Left lung (tissue), 14 donors: ENCODE data around the gene ERGIC2. TPM values are rescaled to one million over a fixed set of nuclear protein-coding genes. Genes with fewer than 3 reads are reported as not detected.

ENCODE experiments used
- ATAC-seq: fragments of 200-7000 bp; cut with Tn5 transposase; one replicate; pipeline ENCODE4 v1.9.1; 2020; ENCODE audit warnings: moderate library complexity
- DNase-seq, 4 donors: peaks; one replicate each; pipeline ENCODE4 v3.0.0-alpha.2; 2013 to 2020
- H3K27ac ChIP-seq, 2 donors: fragments of 200-600 bp; sonication (generic) in 1 of 2; one replicate each; pipeline versions ENCODE4 v1.5.0 to v1.8.0; 2020 to 2021
- H3K27me3 ChIP-seq, 2 donors: fragments of 200-600 bp; sonication (generic) in 1 of 2; one replicate each; pipeline versions ENCODE4 v1.5.0 to v1.8.0; 2020 to 2021
- H3K36me3 ChIP-seq, 2 donors: fragments of 200-600 bp; sonication (generic) in 1 of 2; one replicate each; pipeline versions ENCODE4 v1.5.0 to v1.8.0; 2020 to 2021
- H3K4me1 ChIP-seq, 2 donors: fragments of 200-600 bp; one replicate each; pipeline ENCODE4 v1.8.0; 2021
- H3K4me3 ChIP-seq, 2 donors: fragments of 200-600 bp; sonication (generic) in 1 of 2; one replicate each; pipeline versions ENCODE4 v1.5.0 to v1.8.0; 2020 to 2021; ENCODE audit warnings: mild to moderate bottlenecking in 1 of 2
- H3K9me3 ChIP-seq, 2 donors: fragments of 200-600 bp; sonication (generic) in 1 of 2; one replicate each; pipeline versions ENCODE4 v1.5.0 to v1.8.0; 2020 to 2021
- CTCF ChIP-seq, 2 donors: fragments of 200-600 bp; sonication (generic) in 1 of 2; IDR thresholded peaks; one replicate each; pipeline versions ENCODE4 v1.5.0 to v1.8.0; 2021; ENCODE audit warnings: antibody characterized with exemption in 2 of 2
- intact Hi-C, 2 donors: fragments of 100-400 bp; cut with DNase I; formaldehyde crosslinking; loops; one replicate each; pipeline versions ENCODE4 v1.11.2 to v1.14.2; 2022
- long read RNA-seq, 12 donors: library from polyadenylated mRNA in 2 of 12; unstranded in 2 of 12; transcript quantifications; one replicate each; pipeline ENCODE4 v2.0.0 and lab custom pipeline, GENCODE V29; 2019 to 2026
- polyA plus RNA-seq, 6 donors: library from polyadenylated mRNA; unstranded; fragments of 120-200 nt; gene quantifications; one replicate each; pipeline ENCODE4 v1.2.1, GENCODE V29; 2013; ENCODE audit not compliant: insufficient read length in 6 of 6
- total RNA-seq, 2 donors: library from RNA; stranded (reverse); fragmentation: NEBNext Ultra II Directional; extraction: Animal tissue kit (Norgen Biotek cat#: 25700); gene quantifications; one replicate each; pipeline ENCODE4 v1.2.1, GENCODE V29; 2021
- donor health status: DM: no; HTN: yes; CAD: no.
- donor health status: DM: no; HTN: no; CAD: no.

ERGIC2 gene
- 10 to 100 TPM; 78.5 to 83.6 TPM for total RNA-seq
- 10 to 100 TPM; 80.5 to 95.1 (median 86.3) TPM for polyA plus RNA-seq
- long read RNA-seq, donor 1, full-length matches to known transcripts: 31 of 44 reads
- long read RNA-seq, donor 1, partial matches to known transcripts: 13 of 44 reads
- long read RNA-seq, donor 1, other reads (novel, unspliced or antisense): 0 of 44 reads
- long read RNA-seq, donor 2, full-length matches to known transcripts: 26 of 31 reads
- long read RNA-seq, donor 2, partial matches to known transcripts: 5 of 31 reads
- long read RNA-seq, donor 2, other reads (novel, unspliced or antisense): 0 of 31 reads
- long read RNA-seq, donor 3, full-length matches to known transcripts: 27 of 27 reads
- long read RNA-seq, donor 3, partial matches to known transcripts: 0 of 27 reads
- long read RNA-seq, donor 3, other reads (novel, unspliced or antisense): 0 of 27 reads
- long read RNA-seq, donor 4, full-length matches to known transcripts: 30 of 38 reads
- long read RNA-seq, donor 4, partial matches to known transcripts: 4 of 38 reads
- long read RNA-seq, donor 4, other reads (novel, unspliced or antisense): 4 of 38 reads
- long read RNA-seq, donor 5, full-length matches to known transcripts: 13 of 13 reads
- long read RNA-seq, donor 5, partial matches to known transcripts: 0 of 13 reads
- long read RNA-seq, donor 5, other reads (novel, unspliced or antisense): 0 of 13 reads
- long read RNA-seq, donor 6, full-length matches to known transcripts: 31 of 41 reads
- long read RNA-seq, donor 6, partial matches to known transcripts: 10 of 41 reads
- long read RNA-seq, donor 6, other reads (novel, unspliced or antisense): 0 of 41 reads
- long read RNA-seq, donor 7, full-length matches to known transcripts: 14 of 14 reads
- long read RNA-seq, donor 7, partial matches to known transcripts: 0 of 14 reads
- long read RNA-seq, donor 7, other reads (novel, unspliced or antisense): 0 of 14 reads
- long read RNA-seq, donor 8, full-length matches to known transcripts: 16 of 16 reads
- long read RNA-seq, donor 8, partial matches to known transcripts: 0 of 16 reads
- long read RNA-seq, donor 8, other reads (novel, unspliced or antisense): 0 of 16 reads
- long read RNA-seq, donor 9: 0 reads
- long read RNA-seq, donor 10, full-length matches to known transcripts: 10 of 13 reads
- long read RNA-seq, donor 10, partial matches to known transcripts: 0 of 13 reads
- long read RNA-seq, donor 10, other reads (novel, unspliced or antisense): 3 of 13 reads
- long read RNA-seq, donor 11, full-length matches to known transcripts: 18 of 27 reads
- long read RNA-seq, donor 11, partial matches to known transcripts: 9 of 27 reads
- long read RNA-seq, donor 11, other reads (novel, unspliced or antisense): 0 of 27 reads
- long read RNA-seq, donor 12, full-length matches to known transcripts: 13 of 21 reads
- long read RNA-seq, donor 12, partial matches to known transcripts: 8 of 21 reads
- long read RNA-seq, donor 12, other reads (novel, unspliced or antisense): 0 of 21 reads

- Histone ChIP-seq H3K9me3 (no peaks in the 10 kb centered on the region), H3K36me3 (no peaks in the 10 kb centered on the region), H3K4me1 (peaks cover 0 to 12% of the 10 kb centered on the region in 2 donors), H3K27me3 (no peaks in the 10 kb centered on the region), H3K27ac (peak within 1 kb of the TSS; percentile 89 to 95), H3K4me3 (peak within 1 kb of the TSS; percentile 92 to 100)
- ATAC-seq (peak; percentile 97), DNase-seq (peak; percentile 91 to 98 (median 94))
- no peak for TF ChIP-seq CTCF (IDR thresholded peaks at IDR 0.05)
- intact Hi-C loops: no loop called here
These were observed at the start of gene ERGIC2 for GRCh38 chr12:29380536-29381523. Gene ERGIC2, minus strand, starts transcription at chr12:29381172. Its CDS starts 9,539 bp downstream, at chr12:29371633.

- intact Hi-C loops: no loop called here
- no peak overlapping the region for H3K27ac ChIP-seq
- ATAC-seq: no peak
These were observed 49.7 kb upstream of the ERGIC2 start for GRCh38 chr12:29430716-29431044.

GRCh38 chr12:29429999-29430715 is 49.2 kb upstream of the ERGIC2 start:
- Histone ChIP-seq H3K4me1 (peaks cover 0 to 23% of the 10 kb centered on the region in 2 donors), H3K27me3 (no peaks in the 10 kb centered on the region), H3K27ac (no peak overlapping the region), H3K36me3 (no peaks in the 10 kb centered on the region), H3K4me3 (no peak overlapping the region), H3K9me3 (no peaks in the 10 kb centered on the region)
- DNase-seq (peak in 1 of 4 donors; percentile 36), ATAC-seq (no peak)
- intact Hi-C loops: no loop called here
- no peak for TF ChIP-seq CTCF (IDR thresholded peaks at IDR 0.05)

More at GRCh38 chr12:29430716-29431044, 49.7 kb upstream of the ERGIC2 start:
- no peaks in the 10 kb centered on the region for H3K36me3 ChIP-seq
- H3K4me1 ChIP-seq: peaks cover 0 to 25% of the 10 kb centered on the region in 2 donors
- H3K27me3 ChIP-seq: no peaks in the 10 kb centered on the region
- no peak for TF ChIP-seq CTCF (IDR thresholded peaks at IDR 0.05)
- H3K4me3 ChIP-seq: no peak overlapping the region
- no peaks in the 10 kb centered on the region for H3K9me3 ChIP-seq
- no peak for DNase-seq

GRCh38 chr12:29428633-29429032 is 47.7 kb upstream of the ERGIC2 start:
- H3K27ac ChIP-seq: peak overlapping the region in 1 of 2 donors; percentile 78
- DNase-seq (no peak), ATAC-seq (peak; percentile 88)
- peaks cover 0 to 23% of the 10 kb centered on the region in 2 donors for H3K4me1 ChIP-seq
- no peaks in the 10 kb centered on the region for H3K9me3 ChIP-seq
- intact Hi-C loops: no loop called here
- H3K27me3 ChIP-seq: no peaks in the 10 kb centered on the region
- H3K36me3 ChIP-seq: no peaks in the 10 kb centered on the region
- TF ChIP-seq CTCF (IDR thresholded peaks at IDR 0.05): no peak
- no peak overlapping the region for H3K4me3 ChIP-seq
